Aorta (tissue), 5 donors: ENCODE measurements around the gene ASCC3. TPM values are rescaled to one million over a fixed set of nuclear protein-coding genes. Genes with fewer than 3 reads are reported as not detected.

Experiments used
- ATAC-seq: fragments of 200-7000 bp; cut with Tn5 transposase; one replicate; pipeline ENCODE4 v1.9.1; 2022; ENCODE audit warnings: moderate library complexity; ENCODE audit not compliant: low FRiP score
- DNase-seq, 2 donors: peaks; one replicate each; pipeline ENCODE4 v3.0.0-alpha.2; 2020
- H3K27ac ChIP-seq, 2 donors: one replicate each; pipeline ENCODE4 v1.5.1; 2013; ENCODE audit warnings: low read length in 2 of 2, mild to moderate bottlenecking in 2 of 2, moderate library complexity in 2 of 2, control low read depth in 1 of 2, inconsistent platforms in 1 of 2, low read depth in 1 of 2
- H3K27me3 ChIP-seq, 2 donors: one replicate each; pipeline ENCODE4 v1.6.1; 2013; ENCODE audit warnings: control low read depth in 1 of 2, low read length in 1 of 2, mild to moderate bottlenecking in 1 of 2, moderate library complexity in 1 of 2; ENCODE audit not compliant: insufficient read depth in 2 of 2, control insufficient read depth in 1 of 2
- H3K36me3 ChIP-seq, 2 donors: one replicate each; pipeline ENCODE4 v1.6.1; 2013; ENCODE audit warnings: control low read depth in 1 of 2, low read length in 1 of 2, mild to moderate bottlenecking in 1 of 2; ENCODE audit not compliant: insufficient read depth in 2 of 2, control insufficient read depth in 1 of 2
- H3K4me1 ChIP-seq, 2 donors: one replicate each; pipeline ENCODE4 v1.6.1; 2013; ENCODE audit warnings: low read length in 2 of 2, control low read depth in 1 of 2, mild to moderate bottlenecking in 1 of 2, moderate library complexity in 1 of 2; ENCODE audit not compliant: insufficient read depth in 2 of 2, control insufficient read depth in 1 of 2
- H3K4me3 ChIP-seq, 2 donors: one replicate each; pipeline ENCODE4 v1.5.1; 2013; ENCODE audit warnings: low read length in 2 of 2, control low read depth in 1 of 2, mild to moderate bottlenecking in 1 of 2
- H3K9me3 ChIP-seq: one replicate; pipeline ENCODE4 v1.6.1; 2013; ENCODE audit warnings: mild to moderate bottlenecking, low read length; ENCODE audit not compliant: control insufficient read depth
- whole genome bisulfite sequencing, 2 donors: extraction: QIAGEN DNeasy Blood & Tissue Kit; methylation state at CpG; one replicate each; pipeline ENCODE4 v1.1.7; 2013; 5-methylcytosine and 5-hydroxymethylcytosine counted together
- intact Hi-C, 2 donors: fragments of 100-400 bp; cut with DNase I; formaldehyde crosslinking; loops; one replicate each; pipeline versions ENCODE4 v1.14.2 to v1.15.0; 2022
- polyA plus RNA-seq, 2 donors: library from polyadenylated mRNA; stranded (reverse); fragments of 200-250 nt; gene quantifications; one replicate each; pipeline ENCODE4 v1.2.3, GENCODE V29; 2013
- total RNA-seq, 2 donors: library from RNA; stranded (reverse); fragmentation: NEBNext Ultra II Directional; extraction: Animal tissue kit (Norgen Biotek cat#: 25700); gene quantifications; one replicate each; pipeline ENCODE4 v1.2.1, GENCODE V29; 2021
- donor health status: healthy with polysubstance abuse.
- donor health status: Bipolar disorder and iron deficiency.
- donor health status: DM: no; HTN: no; CAD: no.
- donor health status: DM: no; HTN: no; CAD: no.
- donor health status: DM: yes; HTN: yes; CAD: no.

The ASCC3 gene
- total and polyA plus RNA-seq, 4 donors = 3.5 to 46.9 (median 26.8) TPM

GRCh38 chr6:100731411-100731810 is 149.7 kb downstream of the ASCC3 start:
- no peaks in the 10 kb centered on the region for H3K9me3 ChIP-seq
- H3K27me3 ChIP-seq = no peaks in the 10 kb centered on the region
- H3K4me3 ChIP-seq = no peak overlapping the region
- 92% methylated on average over 5 of the region's 5 CpGs for WGBS, 2 donors
- no peaks in the 10 kb centered on the region for H3K4me1 ChIP-seq
- DNase-seq (no peak), ATAC-seq (no peak)
- H3K36me3 ChIP-seq = no peaks in the 10 kb centered on the region
- H3K27ac ChIP-seq = no peak overlapping the region
- intact Hi-C loops = no loop called here

- ATAC-seq (no peak), DNase-seq (no peak)
- Histone ChIP-seq H3K27me3 (no peaks in the 10 kb centered on the region), H3K4me3 (no peak overlapping the region), H3K4me1 (no peaks in the 10 kb centered on the region), H3K9me3 (no peaks in the 10 kb centered on the region), H3K36me3 (no peaks in the 10 kb centered on the region), H3K27ac (no peak overlapping the region)
- intact Hi-C loops = no loop called here
- WGBS, 2 donors = 65 to 69% methylated on average over 7 of the region's 7 CpGs
These were observed 150.8 kb downstream of the ASCC3 start for GRCh38 chr6:100730001-100730980.

GRCh38 chr6:100726666-100727065 is 154.5 kb downstream of the ASCC3 start:
- WGBS, 2 donors = 10% methylated on average over 1 of the region's 1 CpG
- Histone ChIP-seq H3K36me3 (no peaks in the 10 kb centered on the region), H3K9me3 (no peaks in the 10 kb centered on the region), H3K27me3 (no peaks in the 10 kb centered on the region), H3K27ac (no peak overlapping the region), H3K4me1 (no peaks in the 10 kb centered on the region), H3K4me3 (no peak overlapping the region)
- intact Hi-C loops = no loop called here
- ATAC-seq (no peak), DNase-seq (no peak)

GRCh38 chr6:100724696-100725095 is 156.4 kb downstream of the ASCC3 start:
- no peaks in the 10 kb centered on the region for H3K4me1 ChIP-seq
- H3K9me3 ChIP-seq = no peaks in the 10 kb centered on the region
- intact Hi-C loops = no loop called here
- no peak overlapping the region for H3K4me3 ChIP-seq
- DNase-seq = no peak
- no peak overlapping the region for H3K27ac ChIP-seq
- 66 to 68% methylated on average over 5 of the region's 5 CpGs for WGBS, 2 donors
- H3K27me3 ChIP-seq = no peaks in the 10 kb centered on the region
- ATAC-seq = no peak
- H3K36me3 ChIP-seq = no peaks in the 10 kb centered on the region

GRCh38 chr6:100724222-100724621 is 156.9 kb downstream of the ASCC3 start:
- no peaks in the 10 kb centered on the region for H3K4me1 ChIP-seq

GRCh38 chr6:100721256-100721655 is 159.9 kb downstream of the ASCC3 start:
- intact Hi-C loops = no loop called here
- Histone ChIP-seq H3K27ac (no peak overlapping the region), H3K36me3 (no peaks in the 10 kb centered on the region), H3K9me3 (no peaks in the 10 kb centered on the region), H3K27me3 (no peaks in the 10 kb centered on the region), H3K4me3 (no peak overlapping the region), H3K4me1 (no peaks in the 10 kb centered on the region)
- DNase-seq (no peak), ATAC-seq (no peak)

More at GRCh38 chr6:100724222-100724621, 156.9 kb downstream of the ASCC3 start:
- Histone ChIP-seq H3K4me3 (no peak overlapping the region), H3K27me3 (no peaks in the 10 kb centered on the region), H3K27ac (no peak overlapping the region), H3K36me3 (no peaks in the 10 kb centered on the region), H3K9me3 (no peaks in the 10 kb centered on the region)
- no peak for ATAC-seq
- DNase-seq = no peak
- intact Hi-C loops = no loop called here
- 43 to 54% methylated on average over 1 of the region's 1 CpG for WGBS, 2 donors

GRCh38 chr6:100719883-100720682 is 161.0 kb downstream of the ASCC3 start:
- 58 to 59% methylated on average over 5 of the region's 5 CpGs for WGBS, 2 donors
- Histone ChIP-seq H3K4me1 (no peaks in the 10 kb centered on the region), H3K4me3 (no peak overlapping the region), H3K36me3 (no peaks in the 10 kb centered on the region), H3K27ac (no peak overlapping the region), H3K27me3 (no peaks in the 10 kb centered on the region), H3K9me3 (no peaks in the 10 kb centered on the region)
- intact Hi-C loops = no loop called here
- ATAC-seq = no peak
- no peak for DNase-seq

- Histone ChIP-seq H3K27me3 (no peaks in the 10 kb centered on the region), H3K4me3 (no peak overlapping the region), H3K4me1 (peaks cover 0 to 4% of the 10 kb centered on the region in 2 donors), H3K36me3 (peaks cover 0 to 2% of the 10 kb centered on the region in 2 donors), H3K27ac (no peak overlapping the region), H3K9me3 (no peaks in the 10 kb centered on the region)
- no peak for ATAC-seq
- 97% methylated on average over 6 of the region's 6 CpGs for WGBS, 2 donors
- intact Hi-C loops = no loop called here
- no peak for DNase-seq
These were observed 168.1 kb downstream of the ASCC3 start for GRCh38 chr6:100712997-100713396.
